ENCODE data around the gene SEMA6C. TPM values are rescaled to one million over a fixed set of nuclear protein-coding genes. Genes with fewer than 3 reads are reported as not detected.

SEMA6C gene
- total and polyA plus RNA-seq, 2 of the 13 experiments (the other 11 are each of a cell fraction or from before 2014, with no cell fraction given) = 1.4 to 2.9 TPM

- TF ChIP-seq ZBTB49 (CRISPR knock-in tag; IDR thresholded peaks at IDR 0.05; ENCODE audit: borderline replicate concordance) (peak; percentile 26; the same call in 1 of the 2 replicates), ZKSCAN1 (IDR thresholded peaks at IDR 0.05; ENCODE audit: low read length) (no peak), ZSCAN31 (CRISPR knock-in tag; IDR thresholded peaks at IDR 0.05; ENCODE audit: low read depth) (peak; percentile 71; the same call in 1 of the 2 replicates), SRSF9 (IDR thresholded peaks at IDR 0.05; ENCODE audit: borderline replicate concordance, insufficient read depth, low read depth, low read length, poor library complexity, severe bottlenecking) (no peak), ZNF329 (CRISPR knock-in tag; IDR thresholded peaks at IDR 0.05; ENCODE audit: low read depth) (no peak; the same call in 1 of the 2 replicates), U2AF1 (optimal IDR thresholded peaks at IDR 0.05; ENCODE audit: low read depth, low read length) (no peak), ZNF567 (CRISPR knock-in tag; IDR thresholded peaks at IDR 0.05; ENCODE audit: borderline replicate concordance) (no peak), ZNF136 (CRISPR knock-in tag; IDR thresholded peaks at IDR 0.05; ENCODE audit: low read depth) (no peak), ZNF816 (CRISPR knock-in tag; IDR thresholded peaks at IDR 0.05; ENCODE audit: borderline replicate concordance) (0 out of 2 replicates have a peak, but pooled peaks have one; percentile 50), SOX5 (CRISPR knock-in tag; IDR thresholded peaks at IDR 0.05; ENCODE audit: borderline replicate concordance) (no peak; the same call in 1 of the 2 replicates), CREB1 (IDR thresholded peaks at IDR 0.05) (peak; percentile 40; the same call in 1 of the 2 replicates), CREB1 (CRISPR knock-in tag; IDR thresholded peaks at IDR 0.05) (no peak), CEBPB (IDR thresholded peaks at IDR 0.05; ENCODE audit: borderline replicate concordance, low read depth, low read length) (no peak), POLR2AphosphoS5 (IDR thresholded peaks at IDR 0.05; ENCODE audit: low read depth, low read length) (peak; percentile 87), KDM6A (CRISPR knock-in tag; IDR thresholded peaks at IDR 0.05; ENCODE audit: low read depth) (0 out of 2 replicates have a peak, but pooled peaks have one; percentile 19)
- TF ChIP-seq, protein P1, sequence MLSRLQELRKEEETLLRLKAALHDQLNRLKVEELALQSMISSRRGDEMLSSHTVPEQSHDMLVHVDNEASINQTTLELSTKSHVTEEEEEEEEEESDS (CRISPR knock-in tag; IDR thresholded peaks at IDR 0.05; ENCODE audit: borderline replicate concordance) = no peak
- TF ChIP-seq, protein P2, sequence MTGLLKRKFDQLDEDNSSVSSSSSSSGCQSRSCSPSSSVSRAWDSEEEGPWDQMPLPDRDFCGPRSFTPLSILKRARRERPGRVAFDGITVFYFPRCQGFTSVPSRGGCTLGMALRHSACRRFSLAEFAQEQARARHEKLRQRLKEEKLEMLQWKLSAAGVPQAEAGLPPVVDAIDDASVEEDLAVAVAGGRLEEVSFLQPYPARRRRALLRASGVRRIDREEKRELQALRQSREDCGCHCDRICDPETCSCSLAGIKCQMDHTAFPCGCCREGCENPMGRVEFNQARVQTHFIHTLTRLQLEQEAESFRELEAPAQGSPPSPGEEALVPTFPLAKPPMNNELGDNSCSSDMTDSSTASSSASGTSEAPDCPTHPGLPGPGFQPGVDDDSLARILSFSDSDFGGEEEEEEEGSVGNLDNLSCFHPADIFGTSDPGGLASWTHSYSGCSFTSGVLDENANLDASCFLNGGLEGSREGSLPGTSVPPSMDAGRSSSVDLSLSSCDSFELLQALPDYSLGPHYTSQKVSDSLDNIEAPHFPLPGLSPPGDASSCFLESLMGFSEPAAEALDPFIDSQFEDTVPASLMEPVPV (CRISPR knock-in tag; IDR thresholded peaks at IDR 0.05) = no peak
- TF ChIP-seq, protein P3, sequence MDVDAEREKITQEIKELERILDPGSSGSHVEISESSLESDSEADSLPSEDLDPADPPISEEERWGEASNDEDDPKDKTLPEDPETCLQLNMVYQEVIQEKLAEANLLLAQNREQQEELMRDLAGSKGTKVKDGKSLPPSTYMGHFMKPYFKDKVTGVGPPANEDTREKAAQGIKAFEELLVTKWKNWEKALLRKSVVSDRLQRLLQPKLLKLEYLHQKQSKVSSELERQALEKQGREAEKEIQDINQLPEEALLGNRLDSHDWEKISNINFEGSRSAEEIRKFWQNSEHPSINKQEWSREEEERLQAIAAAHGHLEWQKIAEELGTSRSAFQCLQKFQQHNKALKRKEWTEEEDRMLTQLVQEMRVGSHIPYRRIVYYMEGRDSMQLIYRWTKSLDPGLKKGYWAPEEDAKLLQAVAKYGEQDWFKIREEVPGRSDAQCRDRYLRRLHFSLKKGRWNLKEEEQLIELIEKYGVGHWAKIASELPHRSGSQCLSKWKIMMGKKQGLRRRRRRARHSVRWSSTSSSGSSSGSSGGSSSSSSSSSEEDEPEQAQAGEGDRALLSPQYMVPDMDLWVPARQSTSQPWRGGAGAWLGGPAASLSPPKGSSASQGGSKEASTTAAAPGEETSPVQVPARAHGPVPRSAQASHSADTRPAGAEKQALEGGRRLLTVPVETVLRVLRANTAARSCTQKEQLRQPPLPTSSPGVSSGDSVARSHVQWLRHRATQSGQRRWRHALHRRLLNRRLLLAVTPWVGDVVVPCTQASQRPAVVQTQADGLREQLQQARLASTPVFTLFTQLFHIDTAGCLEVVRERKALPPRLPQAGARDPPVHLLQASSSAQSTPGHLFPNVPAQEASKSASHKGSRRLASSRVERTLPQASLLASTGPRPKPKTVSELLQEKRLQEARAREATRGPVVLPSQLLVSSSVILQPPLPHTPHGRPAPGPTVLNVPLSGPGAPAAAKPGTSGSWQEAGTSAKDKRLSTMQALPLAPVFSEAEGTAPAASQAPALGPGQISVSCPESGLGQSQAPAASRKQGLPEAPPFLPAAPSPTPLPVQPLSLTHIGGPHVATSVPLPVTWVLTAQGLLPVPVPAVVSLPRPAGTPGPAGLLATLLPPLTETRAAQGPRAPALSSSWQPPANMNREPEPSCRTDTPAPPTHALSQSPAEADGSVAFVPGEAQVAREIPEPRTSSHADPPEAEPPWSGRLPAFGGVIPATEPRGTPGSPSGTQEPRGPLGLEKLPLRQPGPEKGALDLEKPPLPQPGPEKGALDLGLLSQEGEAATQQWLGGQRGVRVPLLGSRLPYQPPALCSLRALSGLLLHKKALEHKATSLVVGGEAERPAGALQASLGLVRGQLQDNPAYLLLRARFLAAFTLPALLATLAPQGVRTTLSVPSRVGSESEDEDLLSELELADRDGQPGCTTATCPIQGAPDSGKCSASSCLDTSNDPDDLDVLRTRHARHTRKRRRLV (CRISPR knock-in tag; IDR thresholded peaks at IDR 0.05) = peak; percentile 83
- TF ChIP-seq, protein P4, sequence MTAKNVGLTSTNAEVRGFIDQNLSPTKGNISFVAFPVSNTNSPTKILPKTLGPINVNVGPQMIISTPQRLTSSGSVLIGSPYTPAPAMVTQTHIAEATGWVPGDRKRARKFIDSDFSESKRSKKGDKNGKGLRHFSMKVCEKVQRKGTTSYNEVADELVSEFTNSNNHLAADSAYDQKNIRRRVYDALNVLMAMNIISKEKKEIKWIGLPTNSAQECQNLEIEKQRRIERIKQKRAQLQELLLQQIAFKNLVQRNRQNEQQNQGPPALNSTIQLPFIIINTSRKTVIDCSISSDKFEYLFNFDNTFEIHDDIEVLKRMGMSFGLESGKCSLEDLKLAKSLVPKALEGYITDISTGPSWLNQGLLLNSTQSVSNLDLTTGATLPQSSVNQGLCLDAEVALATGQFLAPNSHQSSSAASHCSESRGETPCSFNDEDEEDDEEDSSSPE (CRISPR knock-in tag; IDR thresholded peaks at IDR 0.05) = peak; percentile 30; the same call in 1 of the 2 replicates
Observed at GRCh38 chr1:151146412-151147131, at the start of gene SEMA6C (continued).
